CD4-positive, alpha-beta T cell treated with Interleukin-21 for 1 hour (primary cell): ENCODE results near the gene DOCK4.

Experiments
- DNase-seq: peaks from one replicate; pipeline ENCODE4 v3.0.0-alpha.2; 2020

The DOCK4 gene

DNA sequence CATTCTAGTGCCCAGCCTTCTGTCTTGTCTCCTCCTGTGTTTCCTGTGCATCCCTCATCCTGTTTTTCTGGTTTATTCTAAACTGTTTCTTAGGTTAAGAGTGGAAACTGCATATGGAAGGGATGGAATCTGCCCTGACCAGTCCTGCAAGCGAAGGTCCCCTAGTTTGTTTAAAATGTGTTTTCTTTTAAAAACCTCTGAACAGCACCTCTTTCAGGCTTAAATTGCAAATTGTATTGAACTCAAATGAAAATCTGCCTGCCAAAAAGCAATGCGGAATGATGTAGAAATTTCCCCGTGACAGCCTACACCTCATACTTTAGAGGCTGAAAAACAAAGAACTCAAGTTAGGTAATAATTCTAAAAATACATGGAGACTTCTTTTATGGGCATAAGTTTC, 421.1 kb downstream of the DOCK4 start:
- no peak for DNase-seq

DNA sequence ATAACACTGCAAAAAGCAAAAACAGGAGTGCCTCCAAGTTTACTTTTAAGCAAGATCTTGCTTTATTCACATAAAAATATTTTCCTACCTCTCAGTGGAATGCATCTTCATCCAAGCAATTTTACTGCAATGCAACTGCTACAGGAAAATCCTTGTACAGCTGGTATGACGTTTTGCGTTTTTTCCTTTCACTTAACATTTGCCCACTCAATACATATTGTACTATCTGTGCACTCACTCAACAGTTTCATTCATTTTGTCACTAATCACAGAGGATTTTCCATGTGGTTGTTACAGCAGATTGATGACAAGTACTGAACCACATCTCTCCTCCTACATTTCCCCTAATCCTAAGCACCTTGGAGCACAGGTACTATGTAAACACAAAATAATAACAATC, 421.9 kb downstream of the DOCK4 start:
- no peak for DNase-seq

- DNase-seq: no peak
Measured at GRCh38 chr7:111783854-111784253, 422.3 kb downstream of the DOCK4 start.

GRCh38 chr7:111780527-111780926, 425.7 kb downstream of the DOCK4 start:
- DNase-seq: no peak

DNA sequence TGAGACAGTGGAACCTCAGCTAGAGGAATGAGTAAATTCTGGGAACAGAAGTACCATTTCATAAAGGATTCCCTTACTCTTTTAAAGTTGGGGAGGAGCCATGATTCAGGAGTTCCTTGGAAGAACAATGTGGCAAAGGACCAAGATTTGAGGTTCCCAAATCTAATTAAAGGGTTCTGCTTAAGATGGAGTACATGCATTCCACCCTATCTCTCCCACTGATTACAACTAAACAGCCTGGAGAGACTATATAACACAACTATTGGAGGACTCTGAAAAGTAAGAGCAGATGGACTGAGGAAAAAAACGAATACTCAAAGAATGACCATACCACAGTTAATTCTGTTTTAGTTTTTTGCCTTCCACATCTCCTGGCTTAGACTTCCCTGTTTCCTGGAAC, 431.0 kb downstream of the DOCK4 start:
- no peak for DNase-seq

DNA sequence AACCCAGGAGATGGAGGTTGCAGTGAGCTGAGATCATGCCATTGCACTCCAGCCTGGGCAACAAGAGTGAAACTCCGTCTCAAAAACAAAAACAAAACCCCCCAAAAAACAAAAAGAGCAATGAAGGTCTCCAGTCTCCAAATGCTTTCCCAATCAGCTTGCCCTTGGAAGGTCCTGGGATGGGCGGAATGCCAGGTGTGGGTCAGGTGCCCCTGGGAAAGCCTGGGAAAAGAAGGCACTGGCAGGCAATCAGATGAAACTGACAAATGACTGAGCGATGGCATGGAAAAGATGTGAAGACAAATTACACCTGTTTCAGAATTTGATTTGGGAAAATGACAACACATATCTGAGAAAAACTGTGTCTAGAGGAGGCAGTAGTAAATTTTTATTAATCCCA, 433.5 kb downstream of the DOCK4 start:
- no peak for DNase-seq

DNA sequence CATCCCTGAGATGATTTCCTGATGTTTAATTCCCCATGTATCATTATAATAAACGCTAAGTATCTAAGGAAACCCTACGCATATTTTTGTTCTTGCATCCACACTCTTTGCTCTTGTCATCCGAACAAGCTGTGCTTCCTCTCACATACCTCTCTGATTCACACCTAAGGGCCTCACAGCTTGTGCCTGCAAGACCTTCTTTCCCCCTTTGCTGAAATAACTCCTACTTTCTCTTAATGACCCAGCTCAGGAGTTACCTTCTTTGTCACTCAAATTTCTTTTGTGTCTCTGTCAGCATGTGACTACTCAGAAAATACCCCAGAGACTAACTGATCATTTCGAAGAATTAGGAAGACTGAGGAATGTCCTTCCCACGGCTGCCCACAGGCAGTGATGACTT, 434.6 kb downstream of the DOCK4 start:
- no peak for DNase-seq

GRCh38 chr7:111770116-111770515, 436.1 kb downstream of the DOCK4 start:
- DNase-seq: no peak

GRCh38 chr7:111765751-111766643, 440.2 kb downstream of the DOCK4 start:
- no peak for DNase-seq

GRCh38 chr7:111763221-111763801, 442.9 kb downstream of the DOCK4 start:
- peak; percentile 3 for DNase-seq

DNA sequence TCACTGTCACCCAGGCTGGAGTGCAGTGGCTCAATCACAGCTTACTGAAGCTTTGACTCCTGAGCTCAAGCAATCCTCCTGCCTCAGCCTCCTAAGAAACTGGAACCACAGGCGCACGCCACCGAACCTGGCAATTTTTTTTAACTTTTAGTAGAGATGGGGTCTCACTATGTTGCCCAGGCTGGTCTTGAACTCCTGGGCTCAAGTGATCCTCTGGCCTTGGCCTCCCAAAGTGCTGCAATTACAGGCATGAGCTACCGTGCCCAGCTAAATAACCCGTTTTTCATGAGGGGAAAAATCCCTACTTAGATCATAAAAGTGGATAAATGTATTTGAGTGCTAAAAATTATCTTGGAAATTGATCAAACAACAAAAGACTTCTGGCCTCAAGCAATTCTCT, 443.4 kb downstream of the DOCK4 start:
- DNase-seq: no peak

DNA sequence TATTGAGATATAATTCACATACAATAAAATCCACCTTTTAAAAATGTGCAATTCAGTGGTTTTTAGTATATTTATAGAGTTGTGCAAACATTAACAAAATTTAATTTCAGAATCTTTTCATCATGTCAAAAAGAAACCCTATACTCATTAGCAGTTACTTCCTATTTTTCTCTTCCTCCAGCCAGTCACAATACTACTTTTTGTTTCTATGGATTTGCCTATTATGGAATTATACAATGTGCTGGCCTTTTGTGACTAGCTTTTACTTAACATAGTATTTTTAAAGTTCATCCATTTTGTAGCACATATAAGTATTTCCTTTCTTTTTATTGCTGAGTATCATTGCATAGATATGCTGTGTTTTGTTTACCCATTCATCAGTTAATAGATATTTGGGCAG, 444.0 kb downstream of the DOCK4 start:
- DNase-seq: no peak

GRCh38 chr7:111760043-111760442, 446.2 kb downstream of the DOCK4 start:
- no peak for DNase-seq

DNA sequence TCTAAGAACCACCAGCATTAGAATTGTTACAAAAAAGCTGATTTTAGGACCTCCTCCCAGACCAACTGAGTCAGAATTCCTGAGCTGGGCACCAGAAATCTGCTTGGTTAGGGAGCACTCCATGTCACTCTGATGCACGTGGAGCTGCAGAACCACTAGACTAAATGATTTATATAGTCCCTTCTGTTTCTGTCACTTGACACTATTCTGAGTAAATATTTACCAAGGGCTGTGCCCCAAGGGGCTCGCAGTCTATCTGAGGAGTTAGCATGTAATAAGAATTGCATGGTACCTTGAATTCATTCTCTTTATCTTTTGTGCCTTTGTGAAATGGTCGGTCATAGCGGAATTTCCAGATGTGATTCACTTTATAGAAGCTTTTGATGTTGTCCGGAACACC, 447.9 kb downstream of the DOCK4 start:
- DNase-seq: no peak

DNA sequence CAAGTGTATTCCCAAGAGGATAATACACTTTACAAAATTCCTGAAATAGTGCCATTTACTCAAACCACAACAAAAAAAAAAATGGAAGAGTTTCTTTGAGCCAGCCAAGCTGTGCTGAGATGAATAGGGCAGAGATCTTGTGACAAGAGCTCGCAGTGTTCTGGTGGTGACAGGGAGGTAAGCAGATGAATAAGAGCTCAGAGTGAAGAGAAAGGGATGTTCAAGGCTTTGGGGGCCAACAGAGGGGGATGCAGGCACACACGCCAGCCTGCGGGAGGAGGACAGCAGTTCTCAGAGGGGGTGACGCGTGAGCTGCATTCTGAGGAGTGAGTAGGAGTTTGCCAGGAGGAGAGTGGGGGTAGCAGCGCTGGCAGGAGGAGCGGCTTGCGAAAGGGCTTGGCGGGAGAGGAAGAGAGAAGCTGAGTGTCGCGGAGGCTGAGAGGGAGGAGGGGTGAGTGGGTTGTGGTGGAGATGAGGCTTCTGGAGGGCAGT, 449.5 kb downstream of the DOCK4 start:
- no peak for DNase-seq

DNA sequence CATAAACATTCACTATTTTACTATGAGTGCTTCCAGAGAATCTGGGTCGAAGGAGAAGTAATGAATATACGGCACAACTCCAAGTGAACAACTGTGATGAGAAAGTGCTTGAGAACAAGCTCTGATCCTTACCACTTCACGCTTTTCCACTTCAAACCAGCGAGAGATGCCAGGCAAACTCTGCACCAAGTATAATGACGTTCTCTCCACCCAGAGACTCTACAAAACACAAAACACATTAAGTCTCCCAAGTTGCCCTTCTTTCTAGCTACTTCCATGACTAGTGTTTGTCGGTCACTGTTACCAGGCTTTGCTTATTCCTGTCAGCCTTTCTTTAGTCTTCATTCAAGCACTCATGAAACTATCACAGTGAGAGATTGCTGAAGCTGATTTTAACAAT, 450.8 kb downstream of the DOCK4 start:
- DNase-seq: no peak

DNA sequence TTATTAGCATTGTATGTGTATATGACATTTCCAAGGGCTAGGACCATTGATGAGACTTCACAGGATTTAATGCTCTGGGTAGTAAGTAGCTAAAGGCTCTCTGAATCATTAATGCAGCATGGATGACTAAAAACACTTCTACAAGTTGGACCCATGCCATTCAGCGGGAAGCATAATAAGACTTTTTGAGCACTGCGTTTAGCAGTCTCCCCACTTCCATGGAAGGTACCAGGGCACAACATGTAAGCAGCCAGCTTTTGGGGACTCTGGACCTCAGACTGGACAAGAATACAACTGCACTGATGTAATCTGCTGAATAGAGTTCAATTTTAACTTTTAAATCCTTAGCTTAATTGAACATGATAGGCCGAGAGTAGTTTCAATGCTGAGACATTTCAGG, 452.2 kb downstream of the DOCK4 start:
- DNase-seq: no peak

- peak; percentile 47 for DNase-seq
Measured at GRCh38 chr7:111752022-111752582, 454.1 kb downstream of the DOCK4 start.

GRCh38 chr7:111750878-111751277, 455.3 kb downstream of the DOCK4 start:
- DNase-seq: no peak

DNA sequence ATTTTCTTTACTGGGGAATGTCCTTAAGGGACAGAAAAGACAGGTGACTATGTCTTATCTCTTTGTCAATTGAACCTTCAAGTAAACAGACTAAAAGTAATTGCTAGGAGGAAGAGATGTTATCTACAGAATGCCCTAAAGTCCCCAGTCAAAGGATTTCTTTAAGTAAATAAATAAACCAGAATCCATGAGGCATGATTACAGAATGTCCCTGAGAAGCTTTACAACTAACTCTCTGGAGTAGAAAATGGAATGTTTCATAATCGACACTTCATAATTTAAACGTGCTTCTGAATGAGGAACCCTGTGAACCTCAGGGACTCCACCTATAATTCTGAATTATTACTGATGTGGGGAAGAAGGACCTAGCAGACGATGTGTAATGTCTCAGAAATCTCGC, 456.0 kb downstream of the DOCK4 start:
- no peak for DNase-seq

DNA sequence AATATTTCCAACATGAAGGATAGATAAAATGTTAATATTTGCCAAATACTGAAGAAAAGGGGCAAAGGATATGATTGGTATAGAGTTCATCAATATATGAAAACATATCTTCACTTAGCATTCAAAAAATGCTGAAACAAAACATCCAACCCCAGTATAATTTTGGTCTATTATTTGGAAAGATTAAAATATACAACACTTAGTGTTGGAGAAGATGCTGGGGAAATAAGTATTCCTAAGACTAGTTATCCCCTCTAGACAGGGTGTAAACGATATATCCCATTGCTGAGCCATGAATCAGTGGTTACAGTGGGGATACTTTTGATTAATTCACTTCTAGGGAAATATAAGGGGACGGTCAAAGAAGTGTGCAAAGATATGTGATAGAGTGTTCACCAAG, 456.6 kb downstream of the DOCK4 start:
- DNase-seq: no peak

DNA sequence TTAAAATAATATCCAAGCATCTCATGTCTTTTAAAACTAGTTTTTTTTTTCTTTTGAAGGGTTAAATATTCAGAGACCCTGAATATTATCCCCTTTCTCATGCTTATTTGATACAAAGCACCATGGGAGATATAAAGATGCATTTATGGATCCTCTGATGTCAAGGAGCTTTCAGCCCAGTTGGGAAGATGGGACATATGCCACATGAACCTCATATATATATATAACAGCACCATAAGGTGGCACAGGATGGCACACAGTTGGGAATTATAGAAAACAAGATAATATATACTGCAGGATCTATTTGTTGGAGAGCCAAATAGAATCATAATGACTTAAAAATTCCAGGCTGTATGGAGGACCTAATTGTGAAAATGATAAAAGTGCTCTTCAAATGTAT, 458.5 kb downstream of the DOCK4 start:
- DNase-seq: no peak

- no peak for DNase-seq
Measured at GRCh38 chr7:111746950-111747349, 459.2 kb downstream of the DOCK4 start.

DNA sequence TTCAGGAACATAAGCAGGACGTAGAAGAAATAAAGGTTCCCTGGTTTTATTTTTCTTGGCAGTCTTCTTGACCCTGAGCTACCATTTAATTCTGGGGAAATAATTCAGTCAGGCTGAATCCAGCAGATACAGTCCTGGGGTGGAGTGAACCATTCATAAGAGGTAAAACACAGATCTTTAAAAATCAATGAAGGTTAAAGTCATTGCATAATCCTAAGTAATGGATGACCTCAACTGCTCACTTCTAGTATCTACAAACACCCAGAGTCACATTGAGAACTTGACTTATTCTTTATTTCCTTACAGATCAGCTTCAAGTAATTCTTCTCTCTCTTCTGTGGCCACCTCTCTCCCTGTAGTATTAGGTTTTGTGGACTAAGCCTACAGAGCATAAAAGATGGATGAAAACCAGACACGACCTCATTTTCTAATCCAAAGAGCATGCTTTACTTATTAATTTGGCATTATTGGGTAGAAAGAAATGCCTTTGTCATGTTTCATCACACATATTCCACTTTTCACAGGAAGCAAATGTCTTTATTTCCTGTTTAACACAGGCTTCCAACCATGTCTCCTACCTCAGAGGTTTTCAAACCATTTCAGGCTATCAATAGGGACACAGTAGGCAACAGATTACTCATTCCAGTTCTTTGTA, 461.6 kb downstream of the DOCK4 start:
- no peak for DNase-seq
